T-helper 17 cell (primary cell): Measurements from ENCODE around the gene PLK2. TPM values are rescaled to one million over a fixed set of nuclear protein-coding genes. Genes with fewer than 3 reads are reported as not detected.

ENCODE experiments used
- ATAC-seq: fragments of 150-1000 bp; cut with Tn5 transposase; 2 replicates; pipeline ENCODE4 v1.10.0; 2021; ENCODE audit warnings: mild to moderate bottlenecking, moderate library complexity
- DNase-seq, 3 donors: peaks; one replicate each; pipeline versions ENCODE4 v3.0.0 to v3.0.0-alpha.2; 2020 to 2021
- H3K9me3 ChIP-seq: one replicate; pipeline ENCODE4 v1.7.0; 2013; ENCODE audit warnings: low read length, mild to moderate bottlenecking; ENCODE audit not compliant: control insufficient read depth, poor library complexity, severe bottlenecking
- H3K27ac Mint-ChIP-seq: one replicate; pipeline ENCODE4 v1.8.0; 2022; ENCODE audit warnings: mild to moderate bottlenecking, moderate library complexity, mixed read lengths
- H3K27me3 Mint-ChIP-seq: one replicate; pipeline ENCODE4 v1.8.0; 2022; ENCODE audit warnings: mixed read lengths
- H3K36me3 Mint-ChIP-seq: one replicate; pipeline ENCODE4 v1.8.0; 2022; ENCODE audit warnings: low read depth, mixed read lengths
- H3K4me1 Mint-ChIP-seq: one replicate; pipeline ENCODE4 v1.8.0; 2022; ENCODE audit warnings: mild to moderate bottlenecking, mixed read lengths
- H3K4me3 Mint-ChIP-seq: one replicate; pipeline ENCODE4 v1.8.0; 2022; ENCODE audit warnings: mild to moderate bottlenecking, moderate library complexity, mixed read lengths
- total RNA-seq, 4 donors: library from RNA in 2 of 4; stranded (reverse) in 2 of 4; gene quantifications; one replicate each; pipeline ENCODE4 v1.2.3 and lab custom pipeline; 2022 to 2026

The PLK2 gene
- total RNA-seq (10 to 100 TPM; 15.8 to 24.3 TPM), total RNA-seq (lab: John Stamatoyannopoulos, UW) (4.9 to 138 reads per million in 2 donors)

GRCh38 chr5:58460002-58460731 lies at the start of gene PLK2:
Gene PLK2, minus strand, starts transcription at chr5:58460086. Its CDS starts 127 bp downstream, at chr5:58459959.
- DNase-seq, result peak; percentile 86 to 91 (median 88)
- Mint-ChIP-seq H3K27me3 (peaks cover 25% of the 10 kb centered on the region), H3K36me3 (no peaks in the 10 kb centered on the region), H3K27ac (peak within 1 kb of the TSS; percentile 86), H3K4me1 (peaks cover 9% of the 10 kb centered on the region), H3K4me3 (peak within 1 kb of the TSS; percentile 87)
- H3K9me3 ChIP-seq, result no peaks in the 10 kb centered on the region
- peak; percentile 83 for ATAC-seq

GRCh38 chr5:58507715-58508114 lies 47.8 kb upstream of the PLK2 start:
- no peak for ATAC-seq
- no peak for DNase-seq
- Mint-ChIP-seq H3K4me1 (no peaks in the 10 kb centered on the region), H3K27ac (no peak overlapping the region), H3K36me3 (no peaks in the 10 kb centered on the region), H3K4me3 (no peak overlapping the region), H3K27me3 (peaks cover 60% of the 10 kb centered on the region)
- no peaks in the 10 kb centered on the region for H3K9me3 ChIP-seq

GRCh38 chr5:58505971-58506640 lies 46.2 kb upstream of the PLK2 start:
- H3K4me1 Mint-ChIP-seq, result no peaks in the 10 kb centered on the region
- no peaks in the 10 kb centered on the region for H3K9me3 ChIP-seq
- H3K4me3 Mint-ChIP-seq, result no peak overlapping the region
- no peak for ATAC-seq
- H3K27me3 Mint-ChIP-seq, result peaks cover 69% of the 10 kb centered on the region
- H3K27ac Mint-ChIP-seq, result no peak overlapping the region
- H3K36me3 Mint-ChIP-seq, result no peaks in the 10 kb centered on the region
- DNase-seq, result no peak

- H3K36me3 Mint-ChIP-seq, result no peaks in the 10 kb centered on the region
- H3K9me3 ChIP-seq, result no peaks in the 10 kb centered on the region
- peaks cover 64% of the 10 kb centered on the region for H3K27me3 Mint-ChIP-seq
- no peaks in the 10 kb centered on the region for H3K4me1 Mint-ChIP-seq
- ATAC-seq, result no peak
- no peak overlapping the region for H3K27ac Mint-ChIP-seq
- H3K4me3 Mint-ChIP-seq, result no peak overlapping the region
- DNase-seq, result no peak
Measured at GRCh38 chr5:58505502-58505901, 45.6 kb upstream of the PLK2 start.

- DNase-seq (no peak), ATAC-seq (no peak)
- H3K27me3 Mint-ChIP-seq, result peaks cover 57% of the 10 kb centered on the region
- H3K36me3 Mint-ChIP-seq, result no peaks in the 10 kb centered on the region
- no peak overlapping the region for H3K27ac Mint-ChIP-seq
- H3K4me1 Mint-ChIP-seq, result peaks cover 3% of the 10 kb centered on the region
- H3K9me3 ChIP-seq, result no peaks in the 10 kb centered on the region
- H3K4me3 Mint-ChIP-seq, result no peak overlapping the region
Measured at GRCh38 chr5:58504766-58505165, 44.9 kb upstream of the PLK2 start.

- H3K4me1 Mint-ChIP-seq, result peaks cover 10% of the 10 kb centered on the region
- H3K36me3 Mint-ChIP-seq, result no peaks in the 10 kb centered on the region
- H3K27me3 Mint-ChIP-seq, result peaks cover 44% of the 10 kb centered on the region
- H3K9me3 ChIP-seq, result no peaks in the 10 kb centered on the region
- no peak for ATAC-seq
- H3K4me3 Mint-ChIP-seq, result no peak overlapping the region
- DNase-seq, result no peak
- H3K27ac Mint-ChIP-seq, result no peak overlapping the region
Measured at GRCh38 chr5:58503390-58504046, 43.6 kb upstream of the PLK2 start.

GRCh38 chr5:58501778-58502417 lies 42.0 kb upstream of the PLK2 start:
- Mint-ChIP-seq H3K27ac (no peak overlapping the region), H3K4me1 (peaks cover 10% of the 10 kb centered on the region), H3K4me3 (no peak overlapping the region), H3K27me3 (peaks cover 43% of the 10 kb centered on the region), H3K36me3 (no peaks in the 10 kb centered on the region)
- H3K9me3 ChIP-seq, result no peaks in the 10 kb centered on the region
- ATAC-seq (no peak), DNase-seq (no peak)

- no peak for DNase-seq
- Mint-ChIP-seq H3K4me1 (peaks cover 10% of the 10 kb centered on the region), H3K27ac (peak overlapping the region; percentile 72), H3K27me3 (peaks cover 43% of the 10 kb centered on the region), H3K36me3 (peaks cover 4% of the 10 kb centered on the region), H3K4me3 (no peak overlapping the region)
- no peak for ATAC-seq
- H3K9me3 ChIP-seq, result no peaks in the 10 kb centered on the region
Measured at GRCh38 chr5:58499941-58500340, 40.1 kb upstream of the PLK2 start.

- H3K27me3 Mint-ChIP-seq, result peaks cover 43% of the 10 kb centered on the region
- no peak overlapping the region for H3K4me3 Mint-ChIP-seq
- H3K4me1 Mint-ChIP-seq, result peaks cover 10% of the 10 kb centered on the region
- peak overlapping the region; percentile 72 for H3K27ac Mint-ChIP-seq
- H3K36me3 Mint-ChIP-seq, result peaks cover 4% of the 10 kb centered on the region
- H3K9me3 ChIP-seq, result no peaks in the 10 kb centered on the region
- DNase-seq, result no peak
- no peak for ATAC-seq
Measured at GRCh38 chr5:58499231-58499630, 39.3 kb upstream of the PLK2 start.

GRCh38 chr5:58498340-58498942 lies 38.6 kb upstream of the PLK2 start:
- Mint-ChIP-seq H3K27ac (no peak overlapping the region), H3K27me3 (peaks cover 41% of the 10 kb centered on the region), H3K4me3 (no peak overlapping the region), H3K4me1 (peaks cover 10% of the 10 kb centered on the region), H3K36me3 (peaks cover 4% of the 10 kb centered on the region)
- ATAC-seq (no peak), DNase-seq (no peak)
- no peaks in the 10 kb centered on the region for H3K9me3 ChIP-seq

GRCh38 chr5:58497921-58498320 lies 38.0 kb upstream of the PLK2 start:
- H3K9me3 ChIP-seq, result no peaks in the 10 kb centered on the region
- Mint-ChIP-seq H3K27ac (no peak overlapping the region), H3K36me3 (peaks cover 4% of the 10 kb centered on the region), H3K4me1 (peaks cover 10% of the 10 kb centered on the region), H3K27me3 (peaks cover 39% of the 10 kb centered on the region), H3K4me3 (no peak overlapping the region)
- ATAC-seq, result no peak
- no peak for DNase-seq

GRCh38 chr5:58497386-58497785 lies 37.5 kb upstream of the PLK2 start:
- DNase-seq (no peak), ATAC-seq (no peak)
- no peaks in the 10 kb centered on the region for H3K9me3 ChIP-seq
- H3K27ac Mint-ChIP-seq, result no peak overlapping the region
- H3K4me1 Mint-ChIP-seq, result peaks cover 10% of the 10 kb centered on the region
- no peak overlapping the region for H3K4me3 Mint-ChIP-seq
- H3K36me3 Mint-ChIP-seq, result peaks cover 4% of the 10 kb centered on the region
- H3K27me3 Mint-ChIP-seq, result peaks cover 34% of the 10 kb centered on the region

GRCh38 chr5:58496488-58496887 lies 36.6 kb upstream of the PLK2 start:
- peaks cover 29% of the 10 kb centered on the region for H3K27me3 Mint-ChIP-seq
- H3K36me3 Mint-ChIP-seq, result peaks cover 4% of the 10 kb centered on the region
- peaks cover 10% of the 10 kb centered on the region for H3K4me1 Mint-ChIP-seq
- no peaks in the 10 kb centered on the region for H3K9me3 ChIP-seq
- H3K4me3 Mint-ChIP-seq, result no peak overlapping the region
- ATAC-seq, result no peak
- no peak overlapping the region for H3K27ac Mint-ChIP-seq
- DNase-seq, result no peak
